GM21423 (cell line): ENCODE measurements around the gene DPY19L1.
A peak's percentile ranks its signal among the peaks of the same experiment; 100 is the strongest.
"Not testable (repeated sequence)": the region's sequence is repeated elsewhere in the genome, so short reads cannot be mapped to it uniquely, and the experiment has no call there.

Source experiments
- ATAC-seq: cut with Tn5 transposase; IDR thresholded peaks from one replicate; pipeline ENCODE4 v1.9.1; 2021; ENCODE audit warnings: mild to moderate bottlenecking, moderate library complexity; ENCODE audit not compliant: unreplicated experiment

DPY19L1 gene

GRCh38 chr7:34928052-34928451 lies 109.2 kb downstream of the DPY19L1 start:
- ATAC-seq = peak; percentile 77

- ATAC-seq = not testable (repeated sequence)
These were observed 116.8 kb downstream of the DPY19L1 start for GRCh38 chr7:34920470-34920869.

GRCh38 chr7:34919038-34919437 lies 118.2 kb downstream of the DPY19L1 start:
- ATAC-seq = not testable (repeated sequence)

- not testable (repeated sequence) for ATAC-seq
These were observed 119.0 kb downstream of the DPY19L1 start for GRCh38 chr7:34918198-34918861.

GRCh38 chr7:34917515-34917914 lies 119.8 kb downstream of the DPY19L1 start:
- not testable (repeated sequence) for ATAC-seq

GRCh38 chr7:34916267-34916666 lies 121.0 kb downstream of the DPY19L1 start:
- ATAC-seq = no peak

GRCh38 chr7:34912236-34912635 lies 125.0 kb downstream of the DPY19L1 start:
- no peak for ATAC-seq

GRCh38 chr7:34906266-34906850 lies 130.9 kb downstream of the DPY19L1 start:
- ATAC-seq = not testable (repeated sequence)

GRCh38 chr7:34904987-34905386 lies 132.3 kb downstream of the DPY19L1 start:
- no peak for ATAC-seq

GRCh38 chr7:34903921-34904320 lies 133.4 kb downstream of the DPY19L1 start:
- ATAC-seq = not testable (repeated sequence)

- no peak for ATAC-seq
These were observed 135.1 kb downstream of the DPY19L1 start for GRCh38 chr7:34902182-34902581.

GRCh38 chr7:34900891-34901513 lies 136.3 kb downstream of the DPY19L1 start:
- peak; percentile 63 for ATAC-seq

- no peak for ATAC-seq
These were observed 142.1 kb downstream of the DPY19L1 start for GRCh38 chr7:34895202-34895601.

GRCh38 chr7:34889951-34890350 lies 147.3 kb downstream of the DPY19L1 start:
- no peak for ATAC-seq

- ATAC-seq = no peak
These were observed 150.4 kb downstream of the DPY19L1 start for GRCh38 chr7:34886856-34887255.

- not testable (repeated sequence) for ATAC-seq
These were observed 153.4 kb downstream of the DPY19L1 start for GRCh38 chr7:34883855-34884254.

- no peak for ATAC-seq
These were observed 157.4 kb downstream of the DPY19L1 start for GRCh38 chr7:34879871-34880270.

- not testable (repeated sequence) for ATAC-seq
These were observed 158.1 kb downstream of the DPY19L1 start for GRCh38 chr7:34878944-34879735.
